Measurements from ENCODE around the gene ATP5IF1.
A peak's percentile ranks its signal among the peaks of the same experiment; 100 is the strongest.

The ATP5IF1 gene

GRCh38 chr1:28205243-28205642, 30.7 kb upstream of the ATP5IF1 start:
- DNase-seq (ENCODE audit: extremely low read depth, insufficient read length), result no peak
- Histone ChIP-seq H3K36me3 (ENCODE audit: control insufficient read depth, insufficient read depth, low read length) (peaks cover 23% of the 10 kb centered on the region), H3K4me3 (replicated peaks; ENCODE audit: low read depth, low read length) (no peak overlapping the region), H3K27me3 (replicated peaks; ENCODE audit: control insufficient read depth, insufficient read depth, low read length) (no peaks in the 10 kb centered on the region)
- TF ChIP-seq CTCF (IDR thresholded peaks at IDR 0.05; ENCODE audit: insufficient read depth, low read length, poor library complexity, severe bottlenecking), result no peak

GRCh38 chr1:28208818-28209441, 27.0 kb upstream of the ATP5IF1 start:
- Histone ChIP-seq H3K36me3 (ENCODE audit: control insufficient read depth, insufficient read depth, low read length) (peaks cover 9% of the 10 kb centered on the region), H3K27me3 (replicated peaks; ENCODE audit: control insufficient read depth, insufficient read depth, low read length) (no peaks in the 10 kb centered on the region), H3K4me3 (replicated peaks; ENCODE audit: low read depth, low read length) (no peak overlapping the region)
- no peak for DNase-seq (ENCODE audit: extremely low read depth, insufficient read length)
- TF ChIP-seq CTCF (IDR thresholded peaks at IDR 0.05; ENCODE audit: insufficient read depth, low read length, poor library complexity, severe bottlenecking), result peak; percentile 81

- no peak for DNase-seq (ENCODE audit: extremely low read depth, insufficient read length)
- peaks cover 4% of the 10 kb centered on the region for H3K36me3 ChIP-seq (ENCODE audit: control insufficient read depth, insufficient read depth, low read length)
- no peak for TF ChIP-seq CTCF (IDR thresholded peaks at IDR 0.05; ENCODE audit: insufficient read depth, low read length, poor library complexity, severe bottlenecking)
- H3K4me3 ChIP-seq (replicated peaks; ENCODE audit: low read depth, low read length), result no peak overlapping the region
- no peaks in the 10 kb centered on the region for H3K27me3 ChIP-seq (replicated peaks; ENCODE audit: control insufficient read depth, insufficient read depth, low read length)
Observed at GRCh38 chr1:28209700-28210099, 26.2 kb upstream of the ATP5IF1 start.

- no peak for DNase-seq (ENCODE audit: extremely low read depth, insufficient read length)
- H3K4me3 ChIP-seq (replicated peaks; ENCODE audit: low read depth, low read length), result no peak overlapping the region
- no peak for TF ChIP-seq CTCF (IDR thresholded peaks at IDR 0.05; ENCODE audit: insufficient read depth, low read length, poor library complexity, severe bottlenecking)
- peaks cover 3% of the 10 kb centered on the region for H3K36me3 ChIP-seq (ENCODE audit: control insufficient read depth, insufficient read depth, low read length)
- H3K27me3 ChIP-seq (replicated peaks; ENCODE audit: control insufficient read depth, insufficient read depth, low read length), result no peaks in the 10 kb centered on the region
Observed at GRCh38 chr1:28213315-28213714, 22.6 kb upstream of the ATP5IF1 start.

GRCh38 chr1:28229089-28229488, 6.8 kb upstream of the ATP5IF1 start:
- H3K4me3 ChIP-seq (replicated peaks; ENCODE audit: low read depth, low read length), result no peak overlapping the region
- H3K36me3 ChIP-seq (ENCODE audit: control insufficient read depth, insufficient read depth, low read length), result peaks cover 9% of the 10 kb centered on the region
- no peaks in the 10 kb centered on the region for H3K27me3 ChIP-seq (replicated peaks; ENCODE audit: control insufficient read depth, insufficient read depth, low read length)
- TF ChIP-seq CTCF (IDR thresholded peaks at IDR 0.05; ENCODE audit: insufficient read depth, low read length, poor library complexity, severe bottlenecking), result no peak
- no peak for DNase-seq (ENCODE audit: extremely low read depth, insufficient read length)

GRCh38 chr1:28229996-28230395, 5.9 kb upstream of the ATP5IF1 start:
- no peak for TF ChIP-seq CTCF (IDR thresholded peaks at IDR 0.05; ENCODE audit: insufficient read depth, low read length, poor library complexity, severe bottlenecking)
- H3K4me3 ChIP-seq (replicated peaks; ENCODE audit: low read depth, low read length), result no peak overlapping the region
- H3K27me3 ChIP-seq (replicated peaks; ENCODE audit: control insufficient read depth, insufficient read depth, low read length), result no peaks in the 10 kb centered on the region
- peaks cover 8% of the 10 kb centered on the region for H3K36me3 ChIP-seq (ENCODE audit: control insufficient read depth, insufficient read depth, low read length)
- no peak for DNase-seq (ENCODE audit: extremely low read depth, insufficient read length)
